DOHH2 (cell line): ENCODE data around the gene EEFSEC.

ENCODE experiments used
- CTCF ChIP-seq: fragments of 200-600 bp; sonication (generic); IDR thresholded peaks from one replicate; pipeline ENCODE4 v1.5.1; 2014; ENCODE audit warnings: antibody characterized with exemption, mild to moderate bottlenecking, low read depth, low read length; ENCODE audit not compliant: poor library complexity, severe bottlenecking
- EZH2phosphoT487 ChIP-seq: fragments of 200-600 bp; sonication (generic); IDR thresholded peaks from 2 replicates; pipeline ENCODE4 v1.6.1; 2017; ENCODE audit warnings: borderline replicate concordance, mild to moderate bottlenecking, antibody characterized with exemption, low read length, moderate library complexity, mixed read lengths

GRCh38 chr3:128398586-128398985 lies 245.3 kb downstream of the EEFSEC start:
- TF ChIP-seq EZH2phosphoT487 (no peak), CTCF (no peak)
